Measurements from ENCODE around the gene CAMTA1. TPM values are rescaled to one million over a fixed set of nuclear protein-coding genes. Genes with fewer than 3 reads are reported as not detected.
A peak's percentile ranks its signal among the peaks of the same experiment; 100 is the strongest.

CAMTA1 gene
- total RNA-seq, 1 donor from 2014 or later: 77.6 TPM

DNA sequence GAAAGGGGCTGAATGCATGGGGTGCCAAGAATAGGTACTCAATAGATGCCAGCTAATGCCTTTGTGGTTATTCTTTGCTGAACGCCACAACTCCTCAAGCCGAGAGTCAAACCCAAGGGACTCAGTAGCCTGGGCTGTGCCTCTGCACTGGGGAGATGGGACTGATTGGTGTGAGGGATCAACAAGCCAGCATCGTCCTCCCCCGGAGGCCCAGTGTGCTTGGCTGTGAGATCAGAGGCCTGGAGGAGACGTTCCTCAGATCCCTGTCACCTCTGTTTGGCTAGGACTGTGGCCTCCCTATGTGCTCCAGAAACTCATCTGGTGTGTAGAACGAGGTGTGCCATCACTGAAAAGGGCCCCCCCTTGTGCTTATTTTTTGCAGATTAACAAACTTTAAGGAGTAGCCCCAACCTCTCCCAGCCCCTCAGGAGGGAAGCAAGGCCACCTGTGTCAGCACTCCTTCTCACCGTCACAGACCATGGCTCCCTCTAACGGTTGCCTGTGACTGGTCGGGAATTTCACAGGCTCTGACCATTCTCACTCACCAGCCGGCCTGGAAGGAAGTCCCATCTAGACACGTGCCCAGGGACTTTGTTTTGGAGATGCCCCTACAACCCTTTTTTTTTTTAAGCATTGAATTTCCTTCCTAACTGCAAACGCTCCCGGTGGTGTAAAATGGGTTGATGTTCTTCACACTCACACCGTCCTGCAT, 791.8 kb downstream of the CAMTA1 start:
- no peaks in the 10 kb centered on the region for H3K4me1 Mint-ChIP-seq (ENCODE audit: low read depth, unreplicated experiment)
- DNase-seq (ENCODE audit: low read depth) (no peak), FAIRE-seq (no peak)
- Histone ChIP-seq H3K36me3 (ENCODE audit: insufficient read depth, low read length) (no peaks in the 10 kb centered on the region), H3K27ac (ENCODE audit: low read depth, low read length) (no peak overlapping the region), H2AFZ (ENCODE audit: low read depth, low read length) (no peak overlapping the region), H3K4me3 (ENCODE audit: insufficient read depth, low read depth, low read length) (no peak overlapping the region), H3K79me2 (ENCODE audit: insufficient read depth, low read length) (no peaks in the 10 kb centered on the region), H3K9me3 (ENCODE audit: insufficient read depth, low read depth, low read length) (no peaks in the 10 kb centered on the region), H3K27me3 (ENCODE audit: insufficient read depth, low read length) (no peaks in the 10 kb centered on the region), H4K20me1 (ENCODE audit: insufficient read depth, low read length) (no peaks in the 10 kb centered on the region), H3K4me1 (ENCODE audit: insufficient read depth, low read length) (no peaks in the 10 kb centered on the region), H3K9ac (ENCODE audit: low read length) (no peak overlapping the region), H3K4me2 (ENCODE audit: low read length) (no peak overlapping the region)
- no peak overlapping the region for H3K4me3 Mint-ChIP-seq (ENCODE audit: unreplicated experiment)
- TF ChIP-seq EZH2 (IDR thresholded peaks at IDR 0.05; ENCODE audit: insufficient read depth, low read length): no peak
- TF ChIP-seq, protein P1, sequence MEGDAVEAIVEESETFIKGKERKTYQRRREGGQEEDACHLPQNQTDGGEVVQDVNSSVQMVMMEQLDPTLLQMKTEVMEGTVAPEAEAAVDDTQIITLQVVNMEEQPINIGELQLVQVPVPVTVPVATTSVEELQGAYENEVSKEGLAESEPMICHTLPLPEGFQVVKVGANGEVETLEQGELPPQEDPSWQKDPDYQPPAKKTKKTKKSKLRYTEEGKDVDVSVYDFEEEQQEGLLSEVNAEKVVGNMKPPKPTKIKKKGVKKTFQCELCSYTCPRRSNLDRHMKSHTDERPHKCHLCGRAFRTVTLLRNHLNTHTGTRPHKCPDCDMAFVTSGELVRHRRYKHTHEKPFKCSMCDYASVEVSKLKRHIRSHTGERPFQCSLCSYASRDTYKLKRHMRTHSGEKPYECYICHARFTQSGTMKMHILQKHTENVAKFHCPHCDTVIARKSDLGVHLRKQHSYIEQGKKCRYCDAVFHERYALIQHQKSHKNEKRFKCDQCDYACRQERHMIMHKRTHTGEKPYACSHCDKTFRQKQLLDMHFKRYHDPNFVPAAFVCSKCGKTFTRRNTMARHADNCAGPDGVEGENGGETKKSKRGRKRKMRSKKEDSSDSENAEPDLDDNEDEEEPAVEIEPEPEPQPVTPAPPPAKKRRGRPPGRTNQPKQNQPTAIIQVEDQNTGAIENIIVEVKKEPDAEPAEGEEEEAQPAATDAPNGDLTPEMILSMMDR (IDR thresholded peaks at IDR 0.05; ENCODE audit: insufficient read depth, low read depth, low read length): peak; percentile 25
- H3K27ac Mint-ChIP-seq (ENCODE audit: unreplicated experiment): no peak overlapping the region
- H3K9me3 Mint-ChIP-seq (ENCODE audit: unreplicated experiment): no peaks in the 10 kb centered on the region
- no peaks in the 10 kb centered on the region for H3K36me3 Mint-ChIP-seq (ENCODE audit: low read depth, unreplicated experiment)
- H3K27me3 Mint-ChIP-seq (ENCODE audit: low read depth, unreplicated experiment): peaks cover 34% of the 10 kb centered on the region

DNA sequence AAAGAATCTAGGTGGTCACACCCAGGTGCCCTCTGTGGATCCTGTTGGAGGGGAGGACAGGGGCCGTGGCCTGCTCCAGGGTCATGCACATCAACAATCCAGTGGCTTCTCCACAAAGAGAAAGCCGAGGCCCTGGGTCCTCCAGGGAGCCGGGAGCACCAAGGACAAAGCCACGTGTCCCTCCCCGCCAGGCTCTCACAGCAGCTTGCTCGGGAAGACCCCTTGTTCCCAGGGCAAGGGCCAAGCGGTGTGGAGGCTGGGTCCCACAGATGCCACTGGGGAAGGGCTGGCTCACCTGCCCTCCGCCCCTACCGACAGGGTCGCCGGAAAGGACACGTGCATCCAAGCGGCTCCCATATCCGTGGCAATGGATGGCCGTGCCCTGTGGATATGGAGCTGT, 793.0 kb downstream of the CAMTA1 start:
- Histone ChIP-seq H3K4me3 (ENCODE audit: insufficient read depth, low read depth, low read length) (no peak overlapping the region), H4K20me1 (ENCODE audit: insufficient read depth, low read length) (no peaks in the 10 kb centered on the region), H3K4me2 (ENCODE audit: low read length) (no peak overlapping the region), H3K9me3 (ENCODE audit: insufficient read depth, low read depth, low read length) (no peaks in the 10 kb centered on the region), H2AFZ (ENCODE audit: low read depth, low read length) (no peak overlapping the region), H3K36me3 (ENCODE audit: insufficient read depth, low read length) (no peaks in the 10 kb centered on the region), H3K27me3 (ENCODE audit: insufficient read depth, low read length) (no peaks in the 10 kb centered on the region), H3K4me1 (ENCODE audit: insufficient read depth, low read length) (no peaks in the 10 kb centered on the region), H3K79me2 (ENCODE audit: insufficient read depth, low read length) (no peaks in the 10 kb centered on the region), H3K27ac (ENCODE audit: low read depth, low read length) (no peak overlapping the region), H3K9ac (ENCODE audit: low read length) (no peak overlapping the region)
- DNase-seq (ENCODE audit: low read depth) (no peak), FAIRE-seq (no peak)
- Mint-ChIP-seq H3K4me3 (ENCODE audit: unreplicated experiment) (no peak overlapping the region), H3K4me1 (ENCODE audit: low read depth, unreplicated experiment) (no peaks in the 10 kb centered on the region), H3K27me3 (ENCODE audit: low read depth, unreplicated experiment) (peaks cover 34% of the 10 kb centered on the region), H3K36me3 (ENCODE audit: low read depth, unreplicated experiment) (no peaks in the 10 kb centered on the region), H3K27ac (ENCODE audit: unreplicated experiment) (no peak overlapping the region), H3K9me3 (ENCODE audit: unreplicated experiment) (no peaks in the 10 kb centered on the region)
- TF ChIP-seq, protein P1 (IDR thresholded peaks at IDR 0.05; ENCODE audit: insufficient read depth, low read depth, low read length): no peak
- no peak for TF ChIP-seq EZH2 (IDR thresholded peaks at IDR 0.05; ENCODE audit: insufficient read depth, low read length)

DNA sequence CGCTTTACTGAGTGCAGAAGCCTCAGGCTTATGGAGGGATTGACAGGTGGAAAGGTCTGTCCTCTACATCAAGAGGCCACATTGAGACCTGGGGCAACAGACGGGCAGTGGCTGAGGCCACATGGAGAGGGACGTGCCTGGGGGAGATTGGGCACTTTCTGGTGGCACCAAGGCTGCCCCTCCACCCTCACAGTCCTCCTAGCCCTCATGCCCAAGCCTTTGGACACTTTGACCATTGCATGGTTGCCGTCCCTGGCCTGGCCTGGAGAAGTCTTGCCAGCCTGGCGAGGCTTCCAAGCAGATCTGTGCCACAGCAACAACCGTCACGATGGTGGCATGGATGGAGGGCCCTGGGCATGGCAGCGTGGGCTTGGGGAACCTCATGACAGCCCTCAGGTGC, 793.8 kb downstream of the CAMTA1 start:
- Mint-ChIP-seq H3K9me3 (ENCODE audit: unreplicated experiment) (no peaks in the 10 kb centered on the region), H3K4me3 (ENCODE audit: unreplicated experiment) (no peak overlapping the region), H3K36me3 (ENCODE audit: low read depth, unreplicated experiment) (no peaks in the 10 kb centered on the region), H3K27me3 (ENCODE audit: low read depth, unreplicated experiment) (peaks cover 38% of the 10 kb centered on the region), H3K27ac (ENCODE audit: unreplicated experiment) (no peak overlapping the region), H3K4me1 (ENCODE audit: low read depth, unreplicated experiment) (no peaks in the 10 kb centered on the region)
- Histone ChIP-seq H3K4me3 (ENCODE audit: insufficient read depth, low read depth, low read length) (no peak overlapping the region), H3K9ac (ENCODE audit: low read length) (no peak overlapping the region), H3K9me3 (ENCODE audit: insufficient read depth, low read depth, low read length) (no peaks in the 10 kb centered on the region), H3K4me1 (ENCODE audit: insufficient read depth, low read length) (no peaks in the 10 kb centered on the region), H3K4me2 (ENCODE audit: low read length) (no peak overlapping the region), H3K79me2 (ENCODE audit: insufficient read depth, low read length) (no peaks in the 10 kb centered on the region), H3K27me3 (ENCODE audit: insufficient read depth, low read length) (no peaks in the 10 kb centered on the region), H3K27ac (ENCODE audit: low read depth, low read length) (no peak overlapping the region), H4K20me1 (ENCODE audit: insufficient read depth, low read length) (no peaks in the 10 kb centered on the region), H3K36me3 (ENCODE audit: insufficient read depth, low read length) (no peaks in the 10 kb centered on the region), H2AFZ (ENCODE audit: low read depth, low read length) (no peak overlapping the region)
- TF ChIP-seq, protein P1 (IDR thresholded peaks at IDR 0.05; ENCODE audit: insufficient read depth, low read depth, low read length): no peak
- TF ChIP-seq EZH2 (IDR thresholded peaks at IDR 0.05; ENCODE audit: insufficient read depth, low read length): no peak
- FAIRE-seq: no peak
- no peak for DNase-seq (ENCODE audit: low read depth)

All from astrocyte (in vitro differentiated cells and primary cell).